ENCODE measurements around the gene C19orf53. TPM values are rescaled to one million over a fixed set of nuclear protein-coding genes. Genes with fewer than 3 reads are reported as not detected.
"Not testable (repeated sequence)": the region's sequence is repeated elsewhere in the genome, so short reads cannot be mapped to it uniquely, and the experiment has no call there.

Gene C19orf53
- total and polyA plus RNA-seq, 2 donors: 22.6 to 156 TPM

DNA sequence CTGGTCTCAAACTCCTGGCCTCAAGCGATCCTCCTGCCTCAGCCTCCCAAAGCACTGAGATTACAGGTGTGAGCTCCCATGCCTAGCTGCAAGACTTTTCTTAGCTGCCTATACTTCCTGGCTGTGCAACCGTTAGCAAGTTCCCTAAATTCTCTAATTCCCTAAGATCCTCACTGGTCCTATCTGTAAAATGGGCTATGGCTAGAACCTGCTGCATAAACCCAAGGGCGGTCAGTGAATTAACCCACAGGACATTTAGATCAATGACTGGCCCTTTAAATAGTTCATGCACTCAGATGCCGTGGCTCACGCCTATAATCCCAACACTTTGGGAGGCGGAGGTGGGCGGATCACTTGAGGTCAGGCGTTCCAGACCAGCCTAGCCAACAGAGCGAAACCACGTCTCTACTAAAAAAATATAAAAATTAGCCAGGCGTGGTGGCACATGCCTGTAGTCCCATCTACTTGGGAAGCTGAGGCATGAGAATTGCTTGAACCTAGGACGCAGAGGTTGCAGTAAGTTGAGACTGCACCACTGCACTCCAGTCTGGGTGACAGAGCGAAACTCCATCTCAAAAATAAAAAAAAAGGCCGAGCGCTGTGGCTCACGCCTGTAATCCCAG lies 4.1 kb upstream of the C19orf53 start:
- peaks cover 3% of the 10 kb centered on the region for H3K36me3 ChIP-seq (ENCODE audit: insufficient read depth)

DNA sequence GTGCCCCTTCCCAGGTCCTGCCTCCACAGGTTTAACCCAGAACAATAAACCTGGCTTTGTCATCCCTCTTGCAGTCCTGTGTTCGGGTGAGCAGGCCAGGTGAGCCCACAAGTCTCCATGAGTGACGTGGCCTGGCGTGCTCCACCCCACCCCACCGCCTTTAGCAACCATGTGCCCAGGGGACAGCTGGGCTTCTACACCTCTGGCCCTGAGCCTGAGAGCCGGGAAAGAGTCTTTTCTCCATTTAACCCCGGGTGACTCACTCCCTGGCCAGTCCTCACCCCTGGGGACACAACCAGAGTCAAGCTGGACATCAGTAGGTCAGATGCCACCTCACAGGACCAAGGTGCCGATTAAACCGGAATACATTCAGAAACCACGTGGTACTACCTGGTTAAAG lies 4.1 kb downstream of the C19orf53 start:
- peaks cover 6% of the 10 kb centered on the region for H3K36me3 ChIP-seq (ENCODE audit: insufficient read depth)
- no peaks in the 10 kb centered on the region for H3K4me1 ChIP-seq (ENCODE audit: insufficient read depth)
- WGBS: 84% methylated on average over 9 of the region's 9 CpGs

More for the DNA sequence above, 4.1 kb upstream of the C19orf53 start:
- H3K4me1 ChIP-seq (ENCODE audit: insufficient read depth): no peaks in the 10 kb centered on the region
- no peak overlapping the region for H3K27ac ChIP-seq (ENCODE audit: low read depth)
- DNase-seq (ENCODE audit: extremely low spot score): no peak
- WGBS: 88% methylated on average over 16 of the region's 16 CpGs
- no peak overlapping the region for H3K4me3 ChIP-seq (ENCODE audit: low read depth, low read length)

DNA sequence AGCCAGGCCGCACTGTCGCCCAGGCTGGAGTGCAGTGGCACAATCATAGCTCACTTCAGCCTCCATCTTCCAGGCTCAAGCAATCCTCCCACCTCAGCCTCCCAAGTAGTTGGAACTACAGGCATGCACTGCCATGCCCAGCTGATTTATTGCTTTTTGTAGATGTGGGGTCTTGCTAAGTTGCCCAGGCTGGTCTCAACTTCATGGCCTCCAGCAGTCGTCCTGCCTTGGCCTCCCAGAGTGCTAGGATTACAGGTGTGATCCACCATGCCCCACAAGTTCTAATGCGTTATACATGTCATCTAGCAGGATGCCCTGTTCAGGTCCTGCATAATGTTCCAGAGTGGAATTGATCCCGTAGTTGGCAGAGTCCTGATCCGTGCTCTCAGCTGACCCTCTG lies 4.6 kb downstream of the C19orf53 start:
- H3K27ac ChIP-seq (ENCODE audit: low read depth): no peak overlapping the region

More for the DNA sequence above, 4.1 kb downstream of the C19orf53 start:
- H3K27ac ChIP-seq (ENCODE audit: low read depth): no peak overlapping the region
- no peak overlapping the region for H3K4me3 ChIP-seq (ENCODE audit: low read depth, low read length)
- DNase-seq (ENCODE audit: extremely low spot score): no peak

DNA sequence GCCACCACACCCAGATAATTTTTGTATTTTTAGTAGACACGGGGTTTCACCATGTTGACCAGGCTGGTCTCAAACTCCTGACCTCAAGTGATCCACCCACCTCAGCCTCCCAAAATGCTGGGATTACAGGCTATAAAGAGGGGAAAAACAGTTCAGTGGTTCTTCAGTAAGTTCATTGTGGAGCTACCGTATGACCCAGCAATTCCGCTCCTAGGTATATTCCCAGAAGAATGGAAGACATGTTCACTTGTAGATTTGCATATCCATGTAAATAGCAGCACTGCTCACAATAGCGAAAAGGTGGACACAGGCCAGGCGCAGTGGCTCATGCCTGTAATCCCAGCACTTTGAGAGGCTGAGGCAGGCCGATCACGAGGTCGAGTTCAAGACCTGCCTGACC lies 5.5 kb downstream of the C19orf53 start:
- H3K4me1 ChIP-seq (ENCODE audit: insufficient read depth); H3K4me3 ChIP-seq (ENCODE audit: low read depth, low read length); H3K36me3 ChIP-seq (ENCODE audit: insufficient read depth); DNase-seq (ENCODE audit: extremely low spot score); H3K27ac ChIP-seq (ENCODE audit: low read depth): not testable (repeated sequence)
- 95% methylated on average over 8 of the region's 8 CpGs for WGBS

More for the DNA sequence above, 4.6 kb downstream of the C19orf53 start:
- peaks cover 6% of the 10 kb centered on the region for H3K36me3 ChIP-seq (ENCODE audit: insufficient read depth)
- 84% methylated on average over 6 of the region's 6 CpGs for WGBS
- no peak for DNase-seq (ENCODE audit: extremely low spot score)
- no peaks in the 10 kb centered on the region for H3K4me1 ChIP-seq (ENCODE audit: insufficient read depth)
- H3K4me3 ChIP-seq (ENCODE audit: low read depth, low read length): no peak overlapping the region

DNA sequence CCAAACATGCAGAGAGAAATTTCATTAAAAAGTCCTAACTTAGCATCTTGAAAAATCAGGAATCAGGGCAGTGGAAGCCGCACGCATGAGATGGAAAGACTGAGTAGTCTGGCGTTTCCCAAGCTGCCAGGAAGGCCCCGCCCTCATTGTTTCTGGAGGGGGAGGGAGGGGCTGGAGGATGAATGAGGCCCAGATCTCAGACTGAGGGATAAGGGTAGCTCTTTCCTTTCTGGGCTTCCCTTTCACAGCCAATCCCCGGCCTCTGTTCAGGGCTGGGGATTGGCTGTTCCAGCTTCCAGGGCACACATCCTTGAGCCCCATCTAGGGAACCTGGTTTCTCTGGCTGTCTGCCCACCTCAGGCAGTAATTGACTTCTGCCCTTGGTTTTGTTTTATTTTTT lies 7.3 kb downstream of the C19orf53 start:
- Histone ChIP-seq H3K4me1 (ENCODE audit: insufficient read depth) (no peaks in the 10 kb centered on the region), H3K4me3 (ENCODE audit: low read depth, low read length) (no peak overlapping the region), H3K27ac (ENCODE audit: low read depth) (no peak overlapping the region), H3K36me3 (ENCODE audit: insufficient read depth) (peaks cover 6% of the 10 kb centered on the region)
- DNase-seq (ENCODE audit: extremely low spot score): peak; percentile 49
- WGBS: 6% methylated on average over 5 of the region's 5 CpGs

DNA sequence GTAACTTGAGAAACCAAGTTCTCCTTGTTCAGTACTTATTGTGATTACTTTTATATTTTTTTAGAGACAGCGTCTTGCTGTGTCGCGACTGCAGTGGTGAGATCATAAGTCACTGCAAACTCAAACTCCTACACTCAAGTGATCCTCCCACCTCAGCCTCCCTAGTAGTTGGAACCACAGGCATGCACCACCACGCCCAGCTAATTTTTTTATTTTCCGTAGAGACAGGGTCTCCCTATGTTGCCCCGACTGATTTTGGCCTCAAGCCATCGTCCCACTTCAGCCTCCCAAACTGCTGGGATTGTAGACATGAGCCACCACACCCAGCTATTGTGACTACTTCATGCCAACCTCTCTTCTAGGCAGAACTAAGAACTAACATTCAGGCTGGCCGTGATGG lies 8.3 kb downstream of the C19orf53 start:
- Histone ChIP-seq H3K4me3 (ENCODE audit: low read depth, low read length) (no peak overlapping the region), H3K4me1 (ENCODE audit: insufficient read depth) (no peaks in the 10 kb centered on the region), H3K27ac (ENCODE audit: low read depth) (no peak overlapping the region), H3K36me3 (ENCODE audit: insufficient read depth) (peaks cover 6% of the 10 kb centered on the region)
- no peak for DNase-seq (ENCODE audit: extremely low spot score)
- 85% methylated on average over 8 of the region's 8 CpGs for WGBS

DNA sequence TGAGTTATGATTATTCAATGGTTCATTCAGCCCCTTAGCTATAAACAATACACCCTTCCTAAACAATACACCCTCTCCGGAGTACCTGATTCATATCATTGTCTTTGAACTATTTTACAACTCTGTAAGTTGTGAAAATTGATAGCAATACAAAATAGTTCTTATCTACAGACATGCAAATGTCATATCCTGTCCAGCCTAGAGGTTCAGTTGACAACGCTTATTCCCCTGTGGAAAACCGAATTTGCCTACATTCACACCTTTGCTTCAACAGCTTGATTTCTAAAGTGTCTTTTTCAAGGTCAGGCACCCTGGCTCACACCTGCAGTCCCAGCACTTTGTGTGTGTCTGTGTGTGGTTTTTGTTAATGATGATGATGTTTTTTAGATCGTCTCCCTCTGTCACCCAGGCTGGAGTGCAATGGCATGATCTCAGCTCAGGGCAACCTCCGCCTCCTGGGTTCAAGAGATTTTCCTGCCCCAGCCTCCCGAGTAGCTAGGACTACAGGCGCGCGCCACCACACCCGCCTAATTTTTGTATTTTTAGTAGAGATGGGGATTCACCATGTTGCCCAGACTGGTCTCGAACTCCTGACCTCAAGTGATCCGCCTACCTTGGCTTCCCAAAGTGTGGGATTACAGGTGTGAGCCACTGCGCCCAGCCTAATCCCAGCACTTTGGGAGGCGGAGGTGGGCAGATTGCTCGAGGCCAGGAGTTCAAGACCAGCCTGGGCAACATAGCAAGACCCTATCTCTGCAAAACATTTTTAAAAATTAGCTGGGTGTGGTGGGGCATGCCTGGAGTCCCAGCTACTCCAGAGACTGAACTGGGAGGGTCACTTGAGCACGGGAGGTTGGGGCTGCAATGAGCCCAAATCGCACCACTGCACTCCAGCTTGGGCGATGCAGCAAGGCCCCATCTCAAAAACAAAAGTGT lies 9.6 kb downstream of the C19orf53 start:
- DNase-seq (ENCODE audit: extremely low spot score): no peak
- 81% methylated on average over 18 of the region's 18 CpGs for WGBS
- Histone ChIP-seq H3K36me3 (ENCODE audit: insufficient read depth) (no peaks in the 10 kb centered on the region), H3K4me1 (ENCODE audit: insufficient read depth) (no peaks in the 10 kb centered on the region), H3K27ac (ENCODE audit: low read depth) (no peak overlapping the region), H3K4me3 (ENCODE audit: low read depth, low read length) (no peak overlapping the region)

DNA sequence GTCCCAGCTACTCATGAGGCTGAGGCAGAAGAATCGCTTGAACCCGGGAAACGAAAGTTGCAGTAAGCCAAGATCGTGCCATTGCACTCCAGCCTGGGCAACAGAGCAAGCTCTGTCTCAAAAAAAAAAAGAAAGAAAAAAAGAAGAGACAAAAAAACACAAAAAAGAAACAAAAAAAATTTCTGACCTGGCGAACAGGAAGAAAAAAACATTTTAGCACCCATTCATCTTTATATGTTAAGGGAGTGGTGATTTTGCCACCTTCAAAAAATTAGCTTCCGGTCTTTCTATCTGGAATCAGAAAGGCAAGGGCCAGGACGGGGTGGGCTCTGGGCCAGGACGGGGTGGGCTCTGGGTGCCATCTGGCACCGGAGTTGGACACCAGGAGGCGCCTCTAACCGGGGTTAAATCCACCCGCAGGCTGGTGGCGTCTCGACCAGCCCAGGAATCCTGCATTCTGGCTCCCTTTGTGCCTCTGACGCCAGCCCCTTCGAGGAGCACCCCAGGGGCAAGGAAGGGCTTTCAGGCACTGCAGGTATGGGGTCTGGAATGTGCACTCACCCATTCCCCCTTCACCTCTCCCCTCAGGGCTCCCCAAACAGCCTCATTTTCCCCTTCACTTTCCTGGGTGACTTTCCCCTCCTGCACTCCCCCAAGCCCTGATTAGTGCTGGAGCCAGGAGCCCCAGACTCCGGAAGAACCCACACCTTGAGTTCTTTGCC lies 10.6 kb downstream of the C19orf53 start:
- Histone ChIP-seq H3K4me3 (ENCODE audit: low read depth, low read length) (no peak overlapping the region), H3K27ac (ENCODE audit: low read depth) (no peak overlapping the region), H3K36me3 (ENCODE audit: insufficient read depth) (no peaks in the 10 kb centered on the region), H3K4me1 (ENCODE audit: insufficient read depth) (no peaks in the 10 kb centered on the region)
- DNase-seq (ENCODE audit: extremely low spot score): no peak
- 31% methylated on average over 17 of the region's 17 CpGs for WGBS

DNA sequence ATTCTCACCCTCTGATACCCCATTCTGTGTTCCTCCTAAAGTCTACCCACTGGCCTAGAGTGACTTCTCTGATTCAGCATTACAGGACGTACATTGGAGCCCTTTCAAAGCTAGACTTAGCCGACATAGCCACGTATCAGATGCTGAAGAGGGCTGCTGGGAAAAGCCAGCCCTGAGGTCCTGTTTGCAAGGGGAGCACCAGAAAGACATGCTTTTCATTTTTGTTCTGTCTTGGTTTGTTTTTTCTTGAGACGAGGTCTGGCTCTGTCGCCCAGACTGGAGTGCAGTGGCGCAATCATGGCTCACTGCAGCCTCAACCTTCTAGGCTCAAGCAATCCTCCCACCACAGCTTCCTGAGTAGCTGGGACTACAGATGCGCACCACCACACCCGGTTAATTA lies 14.7 kb downstream of the C19orf53 start:
- 43% methylated on average over 8 of the region's 8 CpGs for WGBS
- no peaks in the 10 kb centered on the region for H3K36me3 ChIP-seq (ENCODE audit: insufficient read depth)
- no peak overlapping the region for H3K4me3 ChIP-seq (ENCODE audit: low read depth, low read length)
- no peak overlapping the region for H3K27ac ChIP-seq (ENCODE audit: low read depth)
- no peaks in the 10 kb centered on the region for H3K4me1 ChIP-seq (ENCODE audit: insufficient read depth)
- no peak for DNase-seq (ENCODE audit: extremely low spot score)

DNA sequence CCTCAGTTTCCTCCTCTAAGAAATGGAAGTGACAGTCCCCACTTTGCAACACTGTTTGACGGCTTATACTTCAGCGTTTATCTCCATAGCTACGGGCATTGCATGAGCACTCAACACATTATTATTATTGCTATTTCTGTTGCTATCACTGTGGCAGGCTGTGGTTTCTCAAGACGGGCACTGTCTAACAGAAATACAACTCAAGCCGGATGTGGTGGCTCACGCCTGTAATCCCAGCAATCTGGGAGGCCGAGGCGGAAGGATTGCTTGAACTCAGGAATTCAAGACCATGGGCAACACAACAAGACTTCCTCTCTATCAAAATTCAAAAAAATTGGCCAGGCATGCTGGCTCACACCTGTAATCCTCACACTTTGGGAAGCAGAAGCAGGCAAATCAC lies 16.1 kb downstream of the C19orf53 start:
- H3K27ac ChIP-seq (ENCODE audit: low read depth): no peak overlapping the region
- H3K4me3 ChIP-seq (ENCODE audit: low read depth, low read length): no peak overlapping the region
- DNase-seq (ENCODE audit: extremely low spot score): no peak
- no peaks in the 10 kb centered on the region for H3K36me3 ChIP-seq (ENCODE audit: insufficient read depth)
- H3K4me1 ChIP-seq (ENCODE audit: insufficient read depth): no peaks in the 10 kb centered on the region
- WGBS: 73% methylated on average over 8 of the region's 8 CpGs

DNA sequence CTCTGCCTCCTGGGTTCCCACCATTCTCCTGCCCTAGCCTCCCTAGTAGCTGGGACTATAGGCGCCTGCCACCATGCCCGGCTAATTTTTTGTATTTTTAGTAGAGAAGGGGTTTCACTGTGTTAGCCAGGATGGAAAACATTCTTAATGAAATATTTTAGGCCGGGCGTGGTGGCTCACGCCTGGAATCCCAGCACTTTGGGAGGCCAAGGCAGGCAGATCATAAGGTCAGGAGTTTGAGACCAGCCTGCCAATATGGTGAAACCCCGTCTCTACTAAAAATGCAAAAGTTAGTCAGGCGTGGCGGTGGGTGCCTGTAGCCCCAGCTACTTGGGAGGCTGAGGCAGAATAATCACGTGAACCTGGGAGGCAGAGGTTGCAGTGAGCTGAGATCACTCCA lies 19.1 kb downstream of the C19orf53 start:
- not testable (repeated sequence) for H3K27ac ChIP-seq (ENCODE audit: low read depth); H3K4me3 ChIP-seq (ENCODE audit: low read depth, low read length); H3K4me1 ChIP-seq (ENCODE audit: insufficient read depth); H3K36me3 ChIP-seq (ENCODE audit: insufficient read depth); DNase-seq (ENCODE audit: extremely low spot score)
- 84% methylated on average over 9 of the region's 9 CpGs for WGBS

DNA sequence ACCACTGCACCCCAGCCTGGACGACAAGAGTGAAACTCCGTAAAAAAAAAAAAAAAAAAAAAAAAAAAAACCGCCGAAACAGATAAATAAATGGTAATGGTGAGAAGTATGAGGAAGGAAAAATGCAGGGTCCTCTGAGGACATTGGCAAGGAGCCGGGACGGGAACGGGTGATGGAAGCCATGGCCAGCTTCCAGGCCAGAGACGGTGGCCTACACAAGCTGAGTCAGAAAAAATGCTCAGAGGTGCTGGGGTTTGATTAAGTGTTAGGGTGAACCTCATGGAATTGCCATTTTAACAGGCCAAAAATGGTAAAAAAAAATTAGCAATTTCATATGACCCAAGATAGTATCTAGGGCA lies 20.1 kb downstream of the C19orf53 start:
- Histone ChIP-seq H3K36me3 (ENCODE audit: insufficient read depth) (no peaks in the 10 kb centered on the region), H3K4me1 (ENCODE audit: insufficient read depth) (no peaks in the 10 kb centered on the region), H3K27ac (ENCODE audit: low read depth) (no peak overlapping the region), H3K4me3 (ENCODE audit: low read depth, low read length) (peak overlapping the region; percentile 61)
- no peak for DNase-seq (ENCODE audit: extremely low spot score)
- 3% methylated on average over 8 of the region's 8 CpGs for WGBS

DNA sequence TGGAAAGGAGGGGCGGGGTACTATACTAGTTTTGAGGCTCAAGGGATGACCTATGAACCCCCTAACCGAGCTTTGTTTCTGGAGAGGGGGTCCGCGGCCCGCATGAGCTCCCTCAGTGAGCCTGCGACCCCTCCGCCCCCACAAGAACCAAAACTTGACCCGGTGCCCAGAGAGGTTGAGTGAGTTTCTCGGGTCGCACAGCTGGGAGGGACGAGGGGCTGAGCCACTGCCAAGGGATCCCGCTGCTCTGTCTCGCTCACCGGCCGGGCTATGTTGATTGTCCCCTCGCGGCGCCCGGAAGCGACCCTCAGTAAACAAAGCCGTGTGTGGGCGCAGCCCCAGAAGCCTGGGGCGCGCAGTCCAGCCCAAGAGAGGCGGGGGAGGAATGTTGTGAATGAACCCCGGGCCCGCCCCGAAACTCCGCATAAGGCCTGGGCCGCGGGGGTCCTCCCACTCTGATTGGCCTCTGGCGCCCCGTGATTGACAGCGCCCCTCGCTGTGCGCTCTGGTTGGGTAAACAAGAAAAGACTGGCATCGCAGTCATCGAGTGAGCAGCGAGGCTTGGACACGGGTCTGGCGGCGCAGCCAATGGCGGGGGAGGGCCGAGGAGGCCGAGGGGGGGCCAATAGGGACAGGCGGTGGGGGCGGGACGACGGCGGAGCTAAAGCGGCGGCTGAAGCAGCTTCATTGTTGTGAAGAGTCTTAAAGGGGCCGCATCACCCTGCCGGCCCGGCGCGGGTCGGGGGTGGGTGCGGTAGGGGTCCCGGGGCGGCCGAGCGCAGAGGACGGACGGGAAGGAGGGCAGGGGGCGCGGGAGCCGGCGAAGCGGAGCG lies 20.7 kb downstream of the C19orf53 start, which contains the start of gene ZSWIM4:
Gene ZSWIM4 (plus strand): TSS at position 687 of the 833 bp plus-strand sequence. CDS start 206 bp downstream, outside the sequence.
- DNase-seq (ENCODE audit: extremely low spot score): peak; percentile 98
- no peaks in the 10 kb centered on the region for H3K4me1 ChIP-seq (ENCODE audit: insufficient read depth)
- H3K27ac ChIP-seq (ENCODE audit: low read depth): peak within 1 kb of the TSS; percentile 86
- under 1% methylated on average over 71 of the region's 71 CpGs for WGBS
- peak within 1 kb of the TSS; percentile 82 for H3K4me3 ChIP-seq (ENCODE audit: low read depth, low read length)
- no peaks in the 10 kb centered on the region for H3K36me3 ChIP-seq (ENCODE audit: insufficient read depth)
